Stomach (tissue), 9 donors: Measurements from ENCODE around the gene PRR5L. TPM values are rescaled to one million over a fixed set of nuclear protein-coding genes. Genes with fewer than 3 reads are reported as not detected.
A peak's percentile ranks its signal among the peaks of the same experiment; 100 is the strongest.

Experiments
- DNase-seq, 2 donors: peaks; one replicate each; pipeline versions ENCODE4 v3.0.0 to v3.0.0-alpha.2; 2013 to 2019
- H3K27ac ChIP-seq, 5 donors: fragments of 200-600 bp in 4 of 5; sonication (generic) in 4 of 5; one replicate each; pipeline ENCODE4 v1.5.1; 2013 to 2019; ENCODE audit warnings: mild to moderate bottlenecking in 1 of 5, moderate library complexity in 1 of 5
- H3K27me3 ChIP-seq, 3 donors: fragments of 200-600 bp; sonication (generic); one replicate each; pipeline ENCODE4 v1.5.1; 2017 to 2019; ENCODE audit warnings: mixed run types in 1 of 3
- H3K36me3 ChIP-seq, 4 donors: fragments of 200-600 bp; sonication (generic); 1 replicate in 3 of 4; 2 replicates in 1 of 4; pipeline ENCODE4 v1.5.1; 2016 to 2019
- H3K4me1 ChIP-seq, 4 donors: fragments of 200-600 bp; sonication (generic); one replicate each; pipeline ENCODE4 v1.5.1; 2016 to 2019
- H3K4me3 ChIP-seq, 4 donors: fragments of 200-600 bp; sonication (generic) in 3 of 4; one replicate each; pipeline ENCODE4 v1.5.1; 2016 to 2019; ENCODE audit warnings: mild to moderate bottlenecking in 1 of 4
- H3K9me3 ChIP-seq, 4 donors: fragments of 200-600 bp; sonication (generic); one replicate each; pipeline ENCODE4 v1.5.1; 2016 to 2019
- EP300 ChIP-seq: sonication (generic); formaldehyde crosslinking; IDR thresholded peaks from one replicate; pipeline ENCODE4 v1.6.1; 2017; ENCODE audit warnings: antibody characterized with exemption
- POLR2A ChIP-seq, 4 donors: fragments of 450-650 bp; IDR thresholded peaks; one replicate each; pipeline ENCODE4 v1.6.1; 2016; ENCODE audit warnings: antibody characterized with exemption in 4 of 4, control low read depth in 2 of 4, mild to moderate bottlenecking in 1 of 4, moderate library complexity in 1 of 4
- POLR2AphosphoS5 ChIP-seq, 3 donors: sonication (generic); formaldehyde crosslinking; IDR thresholded peaks; one replicate each; pipeline ENCODE4 v1.6.1; 2016; ENCODE audit warnings: antibody characterized with exemption in 3 of 3
- WGBS, 5 donors: extraction: QIAGEN DNeasy Blood & Tissue Kit in 3 of 5; methylation state at CpG; one replicate each; pipeline versions ENCODE4 v1.1.5 to v1.1.7; 2013 to 2018; 5-methylcytosine and 5-hydroxymethylcytosine counted together
- intact Hi-C: fragments of 100-400 bp; cut with DNase I; formaldehyde crosslinking; loops from one replicate; pipeline ENCODE4 v1.15.1; 2023; ENCODE audit warnings: low total_unique reads
- polyA plus RNA-seq, 3 donors: library from polyadenylated mRNA; stranded (reverse); fragments of 200-250 nt; gene quantifications; one replicate each; pipeline ENCODE4 v1.2.3, GENCODE V29; 2013
- total RNA-seq, 5 donors: library from RNA; depleted of rRNA; stranded (reverse); fragments of >200 nt; gene quantifications; one replicate each; pipeline versions ENCODE4 v1.1.0 to v1.2.3, GENCODE V29; 2014 to 2016
- TF ChIP-seq, protein P1 (sequence below), 7 experiments: fragments of 450-650 bp in 4 of 7; fragments of 200-600 bp in 3 of 7; sonication (generic) in 3 of 7; IDR thresholded peaks; one replicate each; pipeline ENCODE4 v1.5.1; 2016 to 2019; ENCODE audit warnings: antibody characterized with exemption in 7 of 7, control low read depth in 2 of 7, mild to moderate bottlenecking in 1 of 7
- donor health status: healthy with polysubstance abuse.
- donor health status: Bipolar disorder and iron deficiency.
- donor health status: healthy.

The PRR5L gene
- total and polyA plus RNA-seq, 8 donors, result 1.4 to 274 (median 2.4) TPM; not detected in 1

DNA sequence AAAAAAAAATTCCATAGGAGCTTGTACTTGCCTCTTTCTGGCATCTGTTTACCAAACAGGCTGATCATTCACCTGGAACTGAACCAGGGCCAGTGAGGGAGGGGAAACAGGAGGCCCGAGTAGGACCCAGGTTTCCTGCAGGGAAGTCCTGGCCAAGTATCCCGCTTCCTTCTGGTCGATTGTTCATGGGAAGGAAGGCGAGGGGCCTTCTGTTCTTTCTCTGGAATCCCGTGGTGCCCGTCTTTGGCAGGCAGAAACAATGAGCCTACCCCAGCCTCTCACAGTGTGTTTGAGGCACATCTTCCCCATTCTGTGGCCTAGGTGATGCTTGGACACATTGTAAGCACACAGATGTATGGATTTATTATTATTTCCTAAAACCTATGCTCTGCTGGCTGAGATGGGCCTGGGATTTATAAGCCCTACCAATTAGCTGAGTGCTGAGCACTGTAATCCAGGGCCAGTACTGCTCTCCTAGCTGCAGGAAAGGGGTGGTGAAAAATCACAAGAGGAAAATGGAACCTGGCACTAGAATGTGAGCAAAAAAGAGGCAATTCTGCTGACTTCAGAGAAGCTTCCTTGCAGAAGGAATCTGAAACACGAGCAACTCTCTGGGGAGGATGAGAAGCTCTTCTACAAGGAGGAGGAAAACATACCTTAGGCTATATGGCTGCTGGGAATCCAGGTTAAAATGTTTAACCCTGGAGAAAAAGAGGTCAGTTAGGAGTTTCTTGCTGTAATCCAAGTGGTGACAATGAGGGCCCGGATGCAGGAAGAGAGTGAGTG, 53.5 kb downstream of the PRR5L start:
- Histone ChIP-seq H3K9me3 (no peaks in the 10 kb centered on the region), H3K4me3 (no peak overlapping the region), H3K27me3 (no peaks in the 10 kb centered on the region), H3K27ac (no peak overlapping the region), H3K4me1 (no peaks in the 10 kb centered on the region), H3K36me3 (no peaks in the 10 kb centered on the region)
- 63 to 69% (median 66%) methylated on average over 8 of the region's 8 CpGs for WGBS, 5 donors
- intact Hi-C loops, result no loop called here
- DNase-seq, result peak in 1 of 2 donors; percentile 37
- TF ChIP-seq POLR2A (IDR thresholded peaks at IDR 0.05) (no peak), POLR2AphosphoS5 (IDR thresholded peaks at IDR 0.05) (no peak), EP300 (no peak)
- TF ChIP-seq, protein P1, sequence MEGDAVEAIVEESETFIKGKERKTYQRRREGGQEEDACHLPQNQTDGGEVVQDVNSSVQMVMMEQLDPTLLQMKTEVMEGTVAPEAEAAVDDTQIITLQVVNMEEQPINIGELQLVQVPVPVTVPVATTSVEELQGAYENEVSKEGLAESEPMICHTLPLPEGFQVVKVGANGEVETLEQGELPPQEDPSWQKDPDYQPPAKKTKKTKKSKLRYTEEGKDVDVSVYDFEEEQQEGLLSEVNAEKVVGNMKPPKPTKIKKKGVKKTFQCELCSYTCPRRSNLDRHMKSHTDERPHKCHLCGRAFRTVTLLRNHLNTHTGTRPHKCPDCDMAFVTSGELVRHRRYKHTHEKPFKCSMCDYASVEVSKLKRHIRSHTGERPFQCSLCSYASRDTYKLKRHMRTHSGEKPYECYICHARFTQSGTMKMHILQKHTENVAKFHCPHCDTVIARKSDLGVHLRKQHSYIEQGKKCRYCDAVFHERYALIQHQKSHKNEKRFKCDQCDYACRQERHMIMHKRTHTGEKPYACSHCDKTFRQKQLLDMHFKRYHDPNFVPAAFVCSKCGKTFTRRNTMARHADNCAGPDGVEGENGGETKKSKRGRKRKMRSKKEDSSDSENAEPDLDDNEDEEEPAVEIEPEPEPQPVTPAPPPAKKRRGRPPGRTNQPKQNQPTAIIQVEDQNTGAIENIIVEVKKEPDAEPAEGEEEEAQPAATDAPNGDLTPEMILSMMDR (IDR thresholded peaks at IDR 0.05), result no peak

DNA sequence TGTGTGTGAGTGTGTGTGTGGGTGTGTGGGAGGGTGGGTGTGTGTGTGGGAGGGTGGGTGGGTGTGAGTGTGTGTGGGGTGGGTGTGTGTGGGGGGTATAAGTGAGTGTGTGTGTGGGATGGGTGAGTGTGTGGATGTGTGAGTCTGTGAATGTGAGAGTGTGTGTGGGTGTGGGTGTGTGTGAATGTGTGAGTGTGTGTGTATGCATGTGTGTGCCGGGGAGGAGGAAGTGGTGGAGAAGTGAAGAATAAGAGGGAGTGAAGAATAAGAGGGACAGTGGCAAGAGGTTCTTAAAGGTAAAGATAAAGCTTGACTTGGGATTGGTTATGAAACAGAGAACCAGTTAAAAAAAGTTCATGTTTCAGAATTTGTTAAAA, 54.0 kb downstream of the PRR5L start:
- Histone ChIP-seq H3K27ac (no peak overlapping the region), H3K4me1 (no peaks in the 10 kb centered on the region), H3K9me3 (no peaks in the 10 kb centered on the region), H3K36me3 (no peaks in the 10 kb centered on the region), H3K27me3 (no peaks in the 10 kb centered on the region), H3K4me3 (no peak overlapping the region)
- intact Hi-C loops, result no loop called here
- no peak for TF ChIP-seq EP300
- no peak for TF ChIP-seq POLR2AphosphoS5 (IDR thresholded peaks at IDR 0.05)
- no peak for TF ChIP-seq POLR2A (IDR thresholded peaks at IDR 0.05)
- TF ChIP-seq, protein P1 (IDR thresholded peaks at IDR 0.05), result no peak
- no peak for DNase-seq
- WGBS, 5 donors, result 52 to 77% (median 67%) methylated on average over 1 of the region's 1 CpG

DNA sequence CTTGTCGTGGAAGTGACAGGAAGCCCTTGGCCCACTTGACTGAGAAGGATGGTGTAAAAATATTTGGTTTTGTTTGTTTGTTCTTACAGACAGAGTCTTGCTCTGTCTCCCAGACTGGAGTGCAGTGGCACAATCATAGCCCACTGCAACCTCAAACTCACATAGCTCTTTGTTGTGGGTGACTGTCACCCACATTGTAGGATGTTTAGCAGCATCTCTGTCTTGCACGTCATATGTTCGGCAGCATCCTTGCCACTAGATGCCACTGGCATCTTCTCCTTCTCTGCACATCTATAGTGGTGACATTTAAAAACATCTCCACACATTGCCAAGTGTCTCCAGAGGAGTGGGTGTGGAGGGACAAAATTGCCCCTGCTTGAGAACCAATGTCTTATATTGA, 56.8 kb downstream of the PRR5L start:
- H3K27ac ChIP-seq, result no peak overlapping the region
- peak in 1 of 2 donors; percentile 43 for DNase-seq
- H3K4me3 ChIP-seq, result no peak overlapping the region
- H3K9me3 ChIP-seq, result no peaks in the 10 kb centered on the region
- intact Hi-C loops, result no loop called here
- H3K4me1 ChIP-seq, result no peaks in the 10 kb centered on the region
- H3K36me3 ChIP-seq, result no peaks in the 10 kb centered on the region
- H3K27me3 ChIP-seq, result no peaks in the 10 kb centered on the region
- TF ChIP-seq, protein P1 (IDR thresholded peaks at IDR 0.05), result no peak
- TF ChIP-seq POLR2AphosphoS5 (IDR thresholded peaks at IDR 0.05) (no peak), POLR2A (IDR thresholded peaks at IDR 0.05) (no peak), EP300 (no peak)
- 71 to 81% (median 75%) methylated on average over 3 of the region's 3 CpGs for WGBS, 5 donors

DNA sequence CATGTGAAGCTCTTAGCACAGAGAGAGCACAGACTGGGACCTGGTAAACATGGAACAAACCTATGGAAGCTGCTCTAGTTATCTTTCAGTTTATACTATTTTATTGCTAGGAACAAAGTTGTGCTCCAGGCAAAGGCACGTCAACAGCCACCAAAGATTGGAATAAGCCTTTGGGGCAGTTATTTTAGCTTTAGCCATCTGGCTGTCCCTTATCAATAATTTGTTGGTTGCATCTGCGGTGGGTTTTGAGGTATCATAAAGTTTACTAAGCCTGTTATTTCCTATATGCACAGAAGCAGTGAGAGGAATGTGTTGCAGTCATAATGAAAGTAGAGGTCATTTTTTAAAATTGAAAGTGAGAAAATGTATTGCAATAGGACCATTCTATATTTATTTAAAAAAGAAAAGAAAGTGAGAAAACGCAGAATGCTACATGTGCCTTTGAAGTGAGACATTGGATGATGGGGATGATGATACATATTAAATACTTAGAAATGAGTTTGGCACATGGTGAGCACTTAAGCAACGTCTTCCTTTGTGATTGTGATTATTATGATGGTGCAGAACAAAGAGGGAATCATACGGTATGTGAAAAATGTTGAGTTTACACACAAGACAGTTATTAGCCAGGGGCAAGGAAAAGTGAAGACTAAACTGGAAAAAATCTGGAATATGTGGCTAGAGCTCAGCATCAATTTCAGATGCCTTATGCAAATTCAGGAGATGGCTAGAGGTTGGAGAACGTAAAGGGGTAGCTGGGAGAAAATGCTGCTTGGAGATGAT, 58.3 kb downstream of the PRR5L start:
- H3K36me3 ChIP-seq, result no peaks in the 10 kb centered on the region
- no peaks in the 10 kb centered on the region for H3K9me3 ChIP-seq
- intact Hi-C loops, result no loop called here
- no peaks in the 10 kb centered on the region for H3K27me3 ChIP-seq
- H3K4me1 ChIP-seq, result no peaks in the 10 kb centered on the region
- WGBS, 5 donors, result 54 to 70% (median 65%) methylated on average over 6 of the region's 6 CpGs
- no peak overlapping the region for H3K27ac ChIP-seq
- DNase-seq, result no peak
- TF ChIP-seq EP300, result no peak
- no peak for TF ChIP-seq POLR2A (IDR thresholded peaks at IDR 0.05)
- TF ChIP-seq POLR2AphosphoS5 (IDR thresholded peaks at IDR 0.05), result no peak
- TF ChIP-seq, protein P1 (IDR thresholded peaks at IDR 0.05), result no peak
- no peak overlapping the region for H3K4me3 ChIP-seq
